A172 (cell line): ENCODE results near the gene NPR3. TPM values are rescaled to one million over a fixed set of nuclear protein-coding genes. Genes with fewer than 3 reads are reported as not detected.
A peak's percentile ranks its signal among the peaks of the same experiment; 100 is the strongest.

Source experiments
- DNase-seq: peaks from one replicate; pipeline ENCODE4 v3.0.0-alpha.2; 2015; ENCODE audit warnings: low spot score
- total RNA-seq: library from RNA; depleted of rRNA; stranded (reverse); fragments of >200 nt; shearing (Covaris generic); gene quantifications from 2 replicates; pipeline ENCODE4 v1.2.3, GENCODE V29; 2014; rRNA removed

Gene NPR3, protein sequence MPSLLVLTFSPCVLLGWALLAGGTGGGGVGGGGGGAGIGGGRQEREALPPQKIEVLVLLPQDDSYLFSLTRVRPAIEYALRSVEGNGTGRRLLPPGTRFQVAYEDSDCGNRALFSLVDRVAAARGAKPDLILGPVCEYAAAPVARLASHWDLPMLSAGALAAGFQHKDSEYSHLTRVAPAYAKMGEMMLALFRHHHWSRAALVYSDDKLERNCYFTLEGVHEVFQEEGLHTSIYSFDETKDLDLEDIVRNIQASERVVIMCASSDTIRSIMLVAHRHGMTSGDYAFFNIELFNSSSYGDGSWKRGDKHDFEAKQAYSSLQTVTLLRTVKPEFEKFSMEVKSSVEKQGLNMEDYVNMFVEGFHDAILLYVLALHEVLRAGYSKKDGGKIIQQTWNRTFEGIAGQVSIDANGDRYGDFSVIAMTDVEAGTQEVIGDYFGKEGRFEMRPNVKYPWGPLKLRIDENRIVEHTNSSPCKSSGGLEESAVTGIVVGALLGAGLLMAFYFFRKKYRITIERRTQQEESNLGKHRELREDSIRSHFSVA
- total RNA-seq, result 0.07 and 0.28 TPM in 2 replicates

DNA sequence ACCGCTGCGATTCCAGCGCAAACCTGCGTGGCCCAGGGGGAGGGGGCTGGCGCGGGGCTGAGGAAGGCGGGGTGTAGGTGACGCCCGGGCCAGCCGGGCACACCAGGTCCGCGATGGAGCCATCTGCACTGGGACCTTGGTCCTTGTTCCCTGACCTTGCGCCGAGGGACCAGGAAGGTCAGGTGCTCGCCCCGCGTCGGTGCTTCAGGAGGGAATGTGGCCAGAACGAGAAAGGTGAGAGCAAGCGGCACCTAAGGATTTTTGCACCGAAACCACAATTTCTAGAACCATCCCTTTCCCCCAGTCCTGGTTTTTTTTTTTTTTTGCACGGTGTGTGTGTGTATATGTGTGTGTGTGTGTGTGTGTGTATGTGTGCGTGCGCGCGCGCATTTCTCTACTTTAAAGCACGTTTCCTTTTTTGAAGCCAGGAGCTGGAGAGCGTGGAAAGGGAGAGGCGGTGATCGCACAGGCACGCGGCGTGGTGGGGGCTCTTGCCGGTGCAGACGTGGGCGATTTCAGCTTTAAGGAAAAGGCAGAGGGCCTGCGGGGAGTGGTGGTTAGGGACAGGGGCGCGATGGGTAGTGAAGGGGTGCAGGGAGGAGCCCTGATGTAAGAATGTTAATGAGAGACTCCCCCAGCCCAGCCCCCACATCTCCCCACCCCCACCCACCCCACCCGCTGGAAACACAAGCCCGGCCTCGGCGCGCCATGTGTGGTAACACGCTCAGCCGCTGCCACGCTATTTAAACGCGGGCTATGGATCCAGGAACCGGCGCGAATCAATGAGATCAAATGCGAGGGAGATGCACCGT, at the start of gene NPR3:
TSS of gene NPR3 (plus strand) at position 772 of the 812 bp plus-strand sequence. CDS start 456 bp downstream, outside the sequence.
- no peak for DNase-seq

DNA sequence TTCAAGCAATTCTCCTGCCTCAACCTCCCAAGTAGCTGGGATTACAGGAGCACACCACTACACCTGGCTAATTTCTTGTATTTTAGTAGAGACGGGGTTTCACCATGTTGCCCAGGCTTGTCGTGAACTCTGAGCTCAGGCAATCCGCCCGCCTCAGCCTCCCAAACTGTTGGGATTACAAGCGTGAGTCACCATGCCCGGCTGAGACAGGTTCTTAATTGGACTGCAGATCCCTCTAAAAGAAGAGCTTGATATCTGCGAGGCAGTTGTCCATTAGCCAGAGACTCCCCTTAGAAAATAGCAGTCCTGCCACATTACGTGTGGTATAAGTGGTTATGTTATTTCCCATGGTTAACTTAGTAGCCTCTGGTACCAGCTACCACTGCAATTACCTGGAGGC, 46.6 kb upstream of the NPR3 start:
- no peak for DNase-seq

DNA sequence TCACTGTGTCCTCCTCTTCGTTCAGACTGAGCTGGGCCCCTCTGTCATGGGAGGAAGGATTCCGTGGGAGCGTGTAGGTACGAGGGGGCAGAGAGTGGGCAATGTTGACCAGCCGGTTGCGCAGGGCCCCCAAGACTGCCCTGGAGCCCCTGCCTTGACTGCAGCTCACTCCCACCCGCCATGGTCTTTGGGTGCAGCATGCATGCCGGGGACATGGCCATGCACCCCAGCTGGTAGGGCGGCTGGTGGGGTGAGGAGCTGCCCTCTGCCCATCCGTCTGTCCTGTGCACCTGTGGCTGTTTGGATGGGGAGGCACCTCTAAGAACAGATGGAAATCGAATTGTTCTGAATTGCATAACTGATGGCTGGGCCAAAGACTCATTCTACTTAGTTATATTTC, 42.6 kb upstream of the NPR3 start:
- no peak for DNase-seq

DNA sequence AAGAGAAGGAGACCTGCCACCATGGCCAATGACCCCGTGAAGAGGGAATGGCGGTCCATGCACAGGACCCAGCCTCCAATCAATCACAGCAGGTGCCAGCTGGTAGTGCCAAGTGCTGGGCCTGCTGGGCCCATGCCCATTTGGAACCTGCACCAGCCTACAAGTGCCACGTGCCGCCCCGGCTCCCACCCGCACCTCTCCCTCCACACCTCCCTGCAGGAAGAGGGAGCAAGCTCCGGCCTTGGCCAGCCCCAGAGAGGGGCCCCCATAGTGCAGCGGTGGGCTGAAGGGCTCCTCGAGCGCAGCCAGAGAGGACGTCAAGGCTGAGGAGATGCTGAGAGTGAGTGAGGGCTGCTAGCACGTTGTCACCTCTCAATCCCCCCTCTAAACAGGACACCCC, 37.8 kb upstream of the NPR3 start:
- no peak for DNase-seq

DNA sequence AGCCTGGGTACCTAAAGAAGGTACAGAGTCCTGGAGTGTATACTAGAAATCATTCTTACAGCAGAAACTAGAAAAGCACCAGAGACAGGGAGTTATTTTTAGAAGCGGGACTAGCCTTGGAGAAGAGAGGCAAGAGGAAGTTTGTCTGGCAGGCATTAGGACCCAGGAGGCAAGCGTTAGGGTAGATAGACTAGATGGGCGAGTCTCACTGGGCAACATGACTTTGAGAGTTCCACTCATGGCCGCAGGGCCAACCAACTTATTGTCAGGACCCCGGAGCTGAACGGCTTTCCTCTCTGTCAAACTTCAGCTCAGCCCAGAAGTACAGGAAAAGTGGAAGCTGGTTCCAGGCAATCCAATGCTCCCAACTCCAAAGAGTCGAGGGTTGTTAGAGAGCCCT, 34.1 kb upstream of the NPR3 start:
- no peak for DNase-seq

DNA sequence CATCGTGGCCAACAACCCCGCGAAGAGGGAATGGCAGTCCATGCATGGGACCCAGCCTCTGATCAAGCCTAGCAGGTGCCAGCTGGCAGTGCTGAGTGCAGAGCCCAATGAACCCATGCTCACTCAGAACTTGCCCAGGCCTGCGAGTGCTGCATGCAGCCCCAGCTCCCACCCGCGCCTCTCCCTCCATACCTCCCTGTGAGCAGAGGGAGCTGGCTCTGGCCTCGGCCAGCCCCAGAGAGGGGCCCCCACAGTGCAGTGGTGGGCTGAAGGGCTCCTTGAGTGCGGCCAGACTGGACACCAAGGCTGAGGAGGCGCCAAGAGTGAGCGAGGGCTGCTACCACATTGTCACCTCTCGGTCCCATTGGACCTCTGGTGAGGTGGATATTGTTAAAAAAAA, 32.6 kb upstream of the NPR3 start:
- DNase-seq, result no peak

DNA sequence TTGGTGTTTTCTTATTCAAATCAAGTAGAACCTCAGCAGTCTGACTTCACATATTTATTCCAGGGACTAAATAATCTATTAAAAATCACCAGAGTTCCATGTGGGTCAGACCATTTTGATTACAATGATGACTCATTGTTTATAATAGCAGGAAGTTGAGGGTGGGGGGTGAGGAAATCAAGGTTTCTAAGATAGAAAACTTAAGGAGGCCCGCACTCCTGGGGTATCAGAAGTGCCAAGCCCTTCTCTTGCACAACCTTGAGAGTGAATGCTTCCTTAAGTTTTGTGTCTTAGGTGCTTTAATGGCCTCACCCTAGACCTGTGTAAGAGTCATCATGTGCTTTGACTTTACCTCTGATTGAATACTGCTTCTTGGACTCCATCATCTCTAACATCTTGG, 31.9 kb upstream of the NPR3 start:
- DNase-seq, result peak; percentile 53

DNA sequence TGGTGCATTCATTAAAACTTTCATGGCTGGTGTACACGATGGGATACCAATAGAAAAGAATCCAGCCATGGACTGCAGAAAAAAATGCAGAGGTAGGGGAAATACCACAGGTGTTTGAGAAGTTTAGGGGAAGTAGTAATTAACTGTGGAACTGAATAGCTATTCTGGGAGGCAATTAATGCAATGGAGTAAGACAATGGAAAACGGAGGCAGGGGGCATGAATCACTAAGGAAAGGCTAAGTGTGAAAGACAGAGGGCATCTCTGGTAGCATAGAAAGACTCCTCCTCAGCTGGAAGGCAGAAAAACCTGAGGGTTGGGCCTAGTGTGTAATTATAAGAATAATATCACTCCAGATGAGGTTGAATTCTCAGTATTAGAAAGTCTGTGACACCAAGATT, 30.9 kb upstream of the NPR3 start:
- DNase-seq, result no peak

DNA sequence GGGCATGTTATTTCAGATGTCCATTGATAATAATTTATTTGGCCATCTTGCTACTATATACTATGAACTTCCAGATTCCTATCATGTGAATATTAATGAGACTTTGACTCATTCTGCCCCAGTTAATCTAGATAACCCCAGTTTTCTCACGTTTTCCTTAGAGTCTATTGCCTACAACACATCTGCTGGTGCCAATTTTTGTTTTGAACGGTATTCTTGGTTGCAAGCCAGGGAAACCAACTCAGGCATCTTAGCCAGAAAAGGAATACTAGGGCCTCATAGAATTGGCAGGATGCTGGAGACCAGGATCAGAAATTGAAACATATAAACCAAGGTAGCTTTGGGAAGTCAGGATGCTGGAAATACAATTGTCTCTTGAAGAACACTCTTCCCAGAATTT, 28.0 kb upstream of the NPR3 start:
- no peak for DNase-seq

DNA sequence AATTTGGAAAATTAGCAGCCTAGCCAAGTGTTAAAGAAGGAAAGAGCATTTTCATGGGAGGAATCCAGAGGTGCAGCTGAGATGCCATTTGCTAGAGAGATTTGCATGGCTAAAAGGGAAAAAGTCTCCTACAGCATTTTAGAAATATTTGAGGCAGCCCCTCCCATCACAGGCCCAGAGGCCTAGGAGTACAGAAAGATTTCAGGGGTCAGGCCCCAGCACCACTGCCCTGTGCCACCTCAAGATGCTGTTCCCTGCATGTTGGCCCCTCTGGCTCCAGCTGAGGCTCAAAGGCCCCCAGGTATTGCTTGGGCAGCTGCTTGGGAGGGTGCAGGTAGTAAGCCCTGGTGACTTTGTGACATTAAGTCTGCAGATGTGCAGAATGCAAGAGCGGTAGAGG, 26.9 kb upstream of the NPR3 start:
- no peak for DNase-seq

DNA sequence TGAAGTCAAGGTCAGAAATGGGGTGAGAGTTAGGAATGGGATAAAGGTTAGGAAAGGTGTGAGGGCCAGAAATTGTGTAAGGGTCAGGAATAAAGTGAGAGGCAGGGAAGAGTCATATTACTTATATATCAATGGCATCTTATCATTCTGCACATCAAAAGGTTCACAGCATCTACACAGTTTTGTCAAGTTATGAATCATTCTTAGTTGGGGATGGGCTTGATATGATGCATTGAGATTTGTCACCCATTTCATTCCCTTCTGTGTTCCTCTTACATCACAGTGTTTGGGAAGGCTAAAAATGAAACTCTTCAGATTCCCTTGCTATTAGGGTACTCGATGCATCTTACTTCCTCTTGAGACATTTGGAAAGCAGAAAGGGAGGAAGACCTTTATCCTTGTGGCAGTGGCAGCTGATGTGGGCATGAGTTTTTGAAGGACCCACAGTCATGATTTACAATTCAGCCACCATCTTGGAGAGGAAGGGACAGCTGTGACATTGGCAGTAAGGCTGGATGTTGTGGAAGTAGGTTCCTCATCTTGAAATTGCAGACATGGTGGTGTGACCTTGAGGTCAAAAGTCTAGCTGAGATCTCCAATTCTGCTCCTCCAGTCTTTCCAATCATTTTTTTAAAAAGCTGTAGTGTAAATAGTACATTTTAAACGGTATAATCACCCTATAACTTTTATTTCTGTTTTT, 24.2 kb upstream of the NPR3 start:
- DNase-seq, result no peak

DNA sequence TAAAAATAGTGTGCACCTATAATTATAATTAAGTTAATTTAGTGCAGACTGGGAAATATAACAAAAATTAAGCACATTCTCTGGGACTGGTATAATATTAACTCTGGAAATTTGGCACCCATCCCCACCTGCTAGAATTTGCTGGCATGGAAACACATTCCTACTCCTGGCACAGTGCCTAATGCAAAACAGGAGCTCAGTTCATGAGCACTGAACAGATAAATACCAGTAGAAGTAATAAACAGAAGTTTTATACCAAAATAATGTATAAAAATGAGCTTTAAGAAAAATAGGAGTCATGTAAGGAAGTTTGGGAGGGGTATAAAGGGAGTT, 23.7 kb upstream of the NPR3 start:
- no peak for DNase-seq

DNA sequence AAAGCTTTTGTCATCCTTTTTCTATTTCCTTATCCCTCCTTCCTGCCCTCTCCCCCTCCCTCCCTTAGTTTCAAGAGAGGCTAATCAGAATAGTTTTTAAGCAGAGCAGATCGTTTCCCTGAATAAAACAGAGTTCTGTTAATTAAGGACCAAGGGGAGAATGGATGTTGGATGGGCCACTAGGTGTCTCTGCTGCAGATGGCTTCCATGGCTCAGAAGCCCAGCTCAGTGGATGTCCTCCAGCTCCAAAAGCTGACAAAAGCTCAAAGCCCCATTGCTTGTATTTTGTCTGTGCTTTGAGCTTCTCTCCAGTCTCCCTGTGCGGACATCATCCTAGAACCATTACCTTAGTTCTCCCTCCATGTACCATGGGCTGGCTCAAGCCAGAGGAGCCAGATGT, 21.0 kb upstream of the NPR3 start:
- no peak for DNase-seq

DNA sequence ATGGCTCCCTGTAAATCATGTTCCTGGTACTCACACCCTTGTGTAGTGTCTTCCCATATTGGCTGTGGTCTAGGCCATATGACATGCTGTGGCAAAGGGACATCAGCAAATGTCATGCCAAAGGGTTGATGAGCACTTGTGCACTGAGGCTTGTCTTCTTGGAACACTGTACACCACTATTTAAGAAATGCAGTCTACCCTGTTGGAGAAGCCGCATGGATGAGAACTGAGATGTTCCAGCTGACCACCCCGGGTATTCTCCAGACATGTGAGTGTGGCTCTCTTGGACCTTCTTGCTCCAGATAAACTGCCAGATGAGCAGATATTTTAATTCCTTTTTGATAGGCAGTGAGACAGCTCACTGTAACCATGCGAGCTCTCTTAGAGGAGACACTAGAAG, 20.5 kb upstream of the NPR3 start:
- DNase-seq, result no peak

DNA sequence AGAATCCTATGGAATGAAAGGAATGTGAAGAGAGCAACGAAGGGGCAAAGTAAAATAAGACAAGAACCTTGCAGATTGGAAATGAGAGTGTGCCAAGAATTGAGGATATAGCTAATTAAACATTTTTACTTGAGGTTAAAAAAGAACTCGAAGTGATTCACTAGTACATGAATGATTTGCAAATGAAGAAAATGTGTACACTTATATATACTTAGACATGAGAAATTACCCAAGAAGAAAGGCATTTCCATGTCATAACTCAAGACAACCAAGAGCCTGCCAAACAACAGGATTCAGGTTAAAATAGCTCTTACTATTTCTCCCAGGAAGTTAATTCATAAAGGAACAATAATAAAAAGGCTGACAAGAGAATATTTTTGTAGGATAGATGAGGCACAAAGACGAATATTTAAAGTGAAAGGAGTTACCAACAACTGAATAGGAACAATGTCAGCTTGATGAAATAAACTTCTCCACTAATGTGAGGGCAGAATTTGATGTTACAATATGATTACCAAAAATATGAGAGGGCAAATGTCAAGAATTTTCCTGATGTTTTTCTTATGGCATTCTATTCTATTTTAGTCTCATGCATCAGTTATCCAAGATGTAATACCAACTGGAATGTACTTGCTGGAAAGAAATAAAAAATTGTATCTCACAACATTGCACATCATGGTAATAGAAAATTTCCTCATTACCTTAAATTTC, 18.9 kb upstream of the NPR3 start:
- peak; percentile 40 for DNase-seq

DNA sequence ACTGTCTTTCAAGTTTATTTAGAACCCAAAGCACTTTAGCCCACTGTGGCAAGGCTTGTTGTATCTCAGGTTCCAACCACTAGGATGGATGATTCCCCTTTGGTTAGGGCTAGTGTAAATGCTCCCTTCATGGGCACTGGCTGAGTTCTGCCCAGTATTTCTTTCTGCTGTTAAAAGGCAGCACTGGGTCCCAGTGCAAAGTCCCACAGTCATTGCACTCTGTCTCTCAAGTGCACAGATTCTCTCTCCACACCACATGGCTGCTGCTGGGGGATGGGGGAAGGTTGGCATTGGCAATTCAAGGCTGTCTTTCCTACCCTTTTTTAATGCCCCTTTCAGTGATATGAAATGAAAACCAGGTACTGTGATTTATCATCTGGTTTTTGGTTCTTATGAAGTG, 7.2 kb upstream of the NPR3 start:
- no peak for DNase-seq

DNA sequence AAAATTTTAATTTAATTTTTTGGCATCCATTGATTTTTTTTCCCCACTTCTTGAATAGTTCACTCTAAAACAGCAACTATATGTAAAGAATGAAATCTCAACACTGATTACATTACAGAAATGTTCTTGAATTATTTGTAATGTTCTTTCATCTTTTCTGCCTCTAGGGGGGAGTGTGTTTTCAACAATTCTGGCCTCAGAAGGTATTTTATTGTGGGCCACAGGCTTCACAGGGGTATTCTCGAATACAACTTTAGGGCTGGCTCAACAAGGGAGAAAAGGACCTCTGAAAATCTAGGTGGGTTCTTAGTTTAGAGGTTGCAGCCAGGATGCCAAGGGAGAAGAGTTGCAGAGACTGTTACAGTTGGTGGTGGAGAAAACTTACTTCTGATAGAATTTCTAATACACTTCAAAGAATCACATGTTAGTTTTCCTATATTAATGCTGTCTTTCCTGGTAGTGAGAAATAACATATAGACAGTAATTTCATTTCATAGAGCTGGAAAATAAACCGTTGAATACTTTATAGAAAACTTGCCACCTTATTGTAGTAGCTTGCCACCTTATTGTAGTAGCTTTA, 3.6 kb upstream of the NPR3 start:
- DNase-seq, result peak; percentile 18

DNA sequence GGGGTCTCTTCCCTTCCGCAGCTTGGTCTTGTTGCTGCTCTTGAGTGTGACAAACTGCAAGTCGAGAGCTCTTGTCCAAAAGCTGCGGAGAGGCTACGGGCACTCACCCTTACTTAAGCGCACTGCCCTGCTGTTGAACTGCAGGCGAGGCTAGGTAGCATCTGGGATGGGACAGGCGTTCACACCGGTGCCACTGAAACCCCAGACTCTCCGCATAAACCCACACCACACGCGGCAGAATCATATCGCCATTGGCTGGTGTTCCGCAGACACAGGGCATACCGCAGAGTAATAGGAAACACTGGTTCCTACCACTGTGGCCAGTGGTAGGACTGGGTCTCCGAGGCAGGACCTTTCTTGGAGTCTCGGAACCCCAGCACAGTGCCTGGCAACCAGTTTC, 2.2 kb upstream of the NPR3 start:
- DNase-seq, result no peak

DNA sequence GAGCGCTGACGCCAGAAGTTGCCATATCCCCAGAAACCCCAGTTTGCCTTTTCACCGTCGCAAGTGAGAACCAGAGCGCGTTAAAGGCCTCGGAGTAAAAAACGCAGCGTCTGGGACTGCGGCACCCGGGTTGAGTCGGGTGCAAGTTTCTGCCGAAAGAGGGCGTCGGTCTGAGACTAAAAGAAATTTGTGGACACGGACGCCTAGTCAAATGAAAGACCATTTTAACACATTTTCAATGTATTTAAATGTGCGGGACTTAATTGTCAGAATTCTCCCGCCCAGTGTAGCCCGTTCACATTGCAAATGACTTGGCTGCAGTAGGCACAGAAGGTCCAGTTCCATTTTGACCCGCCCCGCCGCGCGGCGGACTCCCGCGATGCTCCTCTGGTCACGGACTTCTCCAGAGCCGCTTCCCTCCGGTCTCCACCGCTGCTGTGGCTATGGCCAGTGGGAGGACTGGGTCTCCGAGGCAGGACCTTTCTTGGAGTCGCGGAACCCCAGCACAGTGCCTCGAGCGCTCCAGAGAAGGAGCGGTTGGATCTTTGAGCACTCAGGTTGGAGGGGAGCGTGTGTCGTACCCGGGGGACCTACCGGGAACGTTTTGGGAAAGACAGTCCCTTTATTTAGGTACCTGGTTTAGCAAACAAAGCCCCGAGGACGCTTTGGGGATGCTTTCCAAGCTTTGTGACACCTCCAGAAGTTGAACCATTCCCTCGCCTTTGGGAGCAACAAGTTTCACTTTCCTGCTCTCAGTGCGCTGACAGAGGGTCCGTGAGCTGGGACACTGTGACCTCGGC, 1.2 kb upstream of the NPR3 start:
- peak; percentile 13 for DNase-seq

DNA sequence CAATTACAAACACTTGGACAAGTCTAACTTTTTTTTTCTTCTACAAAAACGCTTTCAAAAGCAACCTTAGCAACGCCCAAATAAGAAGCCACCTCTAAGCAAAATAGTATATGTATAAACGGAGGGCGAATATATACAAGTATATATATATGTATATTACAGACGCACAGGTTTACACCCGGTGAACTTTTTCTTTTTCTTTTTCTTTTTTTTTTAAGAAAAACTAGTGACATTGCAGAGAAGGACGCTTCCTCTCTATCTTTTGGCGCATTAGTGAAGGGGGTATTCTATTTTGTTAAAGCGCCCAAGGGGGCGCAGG, 200 bp downstream of the NPR3 start:
- no peak for DNase-seq
